OCI-LY7 (cell line): ENCODE results near the gene HS2ST1.

Source experiments
- EZH2phosphoT487 ChIP-seq: fragments of 200-600 bp; sonication (generic); IDR thresholded peaks from 2 replicates; pipeline ENCODE4 v1.6.1; 2018; ENCODE audit warnings: low read depth, borderline replicate concordance, mild to moderate bottlenecking, mixed run types, antibody characterized with exemption, low read length, moderate library complexity, mixed read lengths
- TF ChIP-seq, protein P1 (sequence below): fragments of 200-600 bp; sonication (generic); conservative IDR thresholded peaks from 2 replicates; pipeline ENCODE4 v1.5.1; 2014; ENCODE audit warnings: mild to moderate bottlenecking, antibody characterized with exemption, low read length, moderate library complexity, mixed read lengths

DNA sequence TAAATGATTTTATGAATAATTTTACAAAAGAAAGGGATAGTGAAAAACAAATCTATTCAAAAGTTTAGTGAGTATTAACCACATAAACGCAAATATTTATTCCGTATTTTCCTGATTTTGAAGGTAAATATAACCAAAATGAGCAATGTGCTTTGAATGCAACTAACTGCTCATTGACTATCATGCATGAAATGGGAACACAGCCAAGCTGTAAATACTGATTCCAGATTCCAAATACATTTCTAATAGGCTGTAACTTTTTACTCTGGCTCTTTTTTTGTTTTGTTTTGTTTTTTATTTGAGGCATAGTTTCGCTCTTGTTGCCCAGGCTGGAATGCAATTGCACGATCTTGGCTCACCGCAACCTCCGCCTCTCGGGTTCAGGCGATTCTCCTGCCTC lies 42.3 kb upstream of the HS2ST1 start:
- TF ChIP-seq, protein P1, sequence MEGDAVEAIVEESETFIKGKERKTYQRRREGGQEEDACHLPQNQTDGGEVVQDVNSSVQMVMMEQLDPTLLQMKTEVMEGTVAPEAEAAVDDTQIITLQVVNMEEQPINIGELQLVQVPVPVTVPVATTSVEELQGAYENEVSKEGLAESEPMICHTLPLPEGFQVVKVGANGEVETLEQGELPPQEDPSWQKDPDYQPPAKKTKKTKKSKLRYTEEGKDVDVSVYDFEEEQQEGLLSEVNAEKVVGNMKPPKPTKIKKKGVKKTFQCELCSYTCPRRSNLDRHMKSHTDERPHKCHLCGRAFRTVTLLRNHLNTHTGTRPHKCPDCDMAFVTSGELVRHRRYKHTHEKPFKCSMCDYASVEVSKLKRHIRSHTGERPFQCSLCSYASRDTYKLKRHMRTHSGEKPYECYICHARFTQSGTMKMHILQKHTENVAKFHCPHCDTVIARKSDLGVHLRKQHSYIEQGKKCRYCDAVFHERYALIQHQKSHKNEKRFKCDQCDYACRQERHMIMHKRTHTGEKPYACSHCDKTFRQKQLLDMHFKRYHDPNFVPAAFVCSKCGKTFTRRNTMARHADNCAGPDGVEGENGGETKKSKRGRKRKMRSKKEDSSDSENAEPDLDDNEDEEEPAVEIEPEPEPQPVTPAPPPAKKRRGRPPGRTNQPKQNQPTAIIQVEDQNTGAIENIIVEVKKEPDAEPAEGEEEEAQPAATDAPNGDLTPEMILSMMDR, result no peak
- no peak for TF ChIP-seq EZH2phosphoT487
